GM18907 (cell line): ENCODE measurements around the gene DRGX.

Experiments used
- ATAC-seq: cut with Tn5 transposase; IDR thresholded peaks from one replicate; pipeline ENCODE4 v1.9.1; 2021; ENCODE audit warnings: mild to moderate bottlenecking, moderate library complexity; ENCODE audit not compliant: unreplicated experiment

The DRGX gene

GRCh38 chr10:49408519-49409306 lies 12.8 kb upstream of the DRGX start:
- ATAC-seq, result no peak

GRCh38 chr10:49407552-49408137 lies 11.8 kb upstream of the DRGX start:
- ATAC-seq, result no peak

GRCh38 chr10:49407151-49407550 lies 11.3 kb upstream of the DRGX start:
- ATAC-seq, result no peak

GRCh38 chr10:49404321-49404878 lies 8.5 kb upstream of the DRGX start:
- ATAC-seq, result no peak

GRCh38 chr10:49403363-49403762 lies 7.5 kb upstream of the DRGX start:
- ATAC-seq, result no peak

GRCh38 chr10:49400365-49400764 lies 4.5 kb upstream of the DRGX start:
- no peak for ATAC-seq

- no peak for ATAC-seq
These were observed 3.1 kb upstream of the DRGX start for GRCh38 chr10:49398986-49399385.

- ATAC-seq, result peak; percentile 87
These were observed 2.3 kb upstream of the DRGX start for GRCh38 chr10:49398000-49398861.

- ATAC-seq, result no peak
These were observed 1.4 kb upstream of the DRGX start for GRCh38 chr10:49397036-49397999.

- no peak for ATAC-seq
These were observed 744 bp upstream of the DRGX start for GRCh38 chr10:49396666-49396999.

GRCh38 chr10:49394933-49395740 lies 752 bp downstream of the DRGX start:
- ATAC-seq, result no peak

- no peak for ATAC-seq
These were observed 2.1 kb downstream of the DRGX start for GRCh38 chr10:49393757-49394156.

- ATAC-seq, result no peak
These were observed 2.6 kb downstream of the DRGX start for GRCh38 chr10:49393301-49393700.

- ATAC-seq, result no peak
These were observed 6.4 kb downstream of the DRGX start for GRCh38 chr10:49389361-49389933.

- ATAC-seq, result no peak
These were observed 7.7 kb downstream of the DRGX start for GRCh38 chr10:49388161-49388560.

GRCh38 chr10:49387071-49387470 lies 8.8 kb downstream of the DRGX start:
- no peak for ATAC-seq

- ATAC-seq, result no peak
These were observed 9.7 kb downstream of the DRGX start for GRCh38 chr10:49385939-49386922.
